NCI-H2227 (cell line): Measurements from ENCODE around the gene SYCE1.

Source experiments
- DNase-seq: peaks from one replicate; lab custom pipeline; 2025; ENCODE audit not compliant: unreplicated experiment; lab: John Stamatoyannopoulos, UW

SYCE1 gene

GRCh38 chr10:133516057-133516456, 49.3 kb downstream of the SYCE1 start:
- no peak for DNase-seq

- no peak for DNase-seq
Measured at GRCh38 chr10:133515471-133515870, 49.9 kb downstream of the SYCE1 start.

- DNase-seq: no peak
Measured at GRCh38 chr10:133511907-133512528, 53.4 kb downstream of the SYCE1 start.

- no peak for DNase-seq
Measured at GRCh38 chr10:133511408-133511807, 54.0 kb downstream of the SYCE1 start.

GRCh38 chr10:133509700-133510099, 55.7 kb downstream of the SYCE1 start:
- no peak for DNase-seq
